Neural progenitor cell (in vitro differentiated cells): ENCODE results near the gene DVL1. TPM values are rescaled to one million over a fixed set of nuclear protein-coding genes. Genes with fewer than 3 reads are reported as not detected.

Experiments
- DNase-seq: peaks from one replicate; pipeline ENCODE4 v3.0.0-alpha.2; 2016; ENCODE audit warnings: low spot score
- H2AFZ ChIP-seq: fragments of 200-600 bp; sonication (generic); replicated peaks from 2 replicates; pipeline ENCODE4 v1.6.1; 2016; ENCODE audit warnings: antibody characterized with exemption
- H3F3A ChIP-seq: fragments of 200-600 bp; sonication (generic); 2 replicates; pipeline ENCODE4 v1.6.1; 2016; ENCODE audit warnings: antibody characterized with exemption, low read depth
- H3K27ac ChIP-seq: fragments of 200-600 bp; sonication (generic); 2 replicates; pipeline ENCODE4 v1.5.1; 2016; ENCODE audit warnings: mild to moderate bottlenecking
- H3K27me3 ChIP-seq: fragments of 200-600 bp; sonication (generic); 2 replicates; pipeline ENCODE4 v1.6.1; 2016; ENCODE audit warnings: mild to moderate bottlenecking, moderate library complexity
- H3K36me3 ChIP-seq: fragments of 200-600 bp; sonication (generic); 2 replicates; pipeline ENCODE4 v1.5.1; 2016
- H3K4me1 ChIP-seq: fragments of 200-600 bp; sonication (generic); 2 replicates; pipeline ENCODE4 v1.6.1; 2016; ENCODE audit warnings: mixed run types
- H3K4me2 ChIP-seq: fragments of 200-600 bp; sonication (generic); 2 replicates; pipeline ENCODE4 v1.6.1; 2016
- H3K4me3 ChIP-seq: fragments of 200-600 bp; sonication (generic); 2 replicates; pipeline ENCODE4 v1.5.1; 2016
- H3K79me2 ChIP-seq: fragments of 200-600 bp; sonication (generic); 2 replicates; pipeline ENCODE4 v1.6.1; 2016; ENCODE audit warnings: low read depth
- H3K9ac ChIP-seq: fragments of 200-600 bp; sonication (generic); 2 replicates; pipeline ENCODE4 v1.6.1; 2016
- H3K9me3 ChIP-seq: fragments of 200-600 bp; sonication (generic); 2 replicates; pipeline ENCODE4 v1.5.1; 2016; ENCODE audit warnings: low read depth
- H4K20me1 ChIP-seq: fragments of 200-600 bp; sonication (generic); 2 replicates; pipeline ENCODE4 v1.6.1; 2016; ENCODE audit warnings: low read depth
- H3K27ac Mint-ChIP-seq: 3 replicates; pipeline ENCODE4 v1.8.0; 2021; ENCODE audit warnings: mixed read lengths
- H3K27me3 Mint-ChIP-seq: 2 replicates; pipeline ENCODE4 v1.8.0; 2022; ENCODE audit warnings: low read depth, mild to moderate bottlenecking, inconsistent platforms, moderate library complexity, mixed read lengths; ENCODE audit not compliant: insufficient read depth
- H3K36me3 Mint-ChIP-seq: 3 replicates; pipeline ENCODE4 v1.8.0; 2021; ENCODE audit warnings: mixed read lengths
- H3K4me1 Mint-ChIP-seq: 3 replicates; pipeline ENCODE4 v1.8.0; 2021; ENCODE audit warnings: mixed read lengths
- H3K4me3 Mint-ChIP-seq: 3 replicates; pipeline ENCODE4 v1.8.0; 2021; ENCODE audit warnings: mild to moderate bottlenecking, moderate library complexity, mixed read lengths
- H3K9me3 Mint-ChIP-seq: 3 replicates; pipeline ENCODE4 v1.8.0; 2020; ENCODE audit warnings: mixed read lengths
- CTCF ChIP-seq: fragments of 200-600 bp; sonication (generic); IDR thresholded peaks from 2 replicates; pipeline ENCODE4 v1.5.1; 2017; ENCODE audit warnings: antibody characterized with exemption, mild to moderate bottlenecking
- EZH2 ChIP-seq: fragments of 200-600 bp; sonication (generic); IDR thresholded peaks from 2 replicates; pipeline ENCODE4 v1.6.1; 2017; ENCODE audit warnings: antibody characterized with exemption, mild to moderate bottlenecking, moderate library complexity
- EZH2phosphoT487 ChIP-seq: fragments of 200-600 bp; sonication (generic); IDR thresholded peaks from 2 replicates; pipeline ENCODE4 v1.6.1; 2017; ENCODE audit warnings: antibody characterized with exemption
- total RNA-seq: library from RNA; depleted of rRNA; stranded (reverse); fragments of >200 nt; gene quantifications from 2 replicates; pipeline ENCODE4 v1.2.3, GENCODE V29; 2015; ENCODE audit warnings: low replicate concordance

The DVL1 gene
- total RNA-seq, 1 donor from 2014 or later, result 14.5 TPM

DNA sequence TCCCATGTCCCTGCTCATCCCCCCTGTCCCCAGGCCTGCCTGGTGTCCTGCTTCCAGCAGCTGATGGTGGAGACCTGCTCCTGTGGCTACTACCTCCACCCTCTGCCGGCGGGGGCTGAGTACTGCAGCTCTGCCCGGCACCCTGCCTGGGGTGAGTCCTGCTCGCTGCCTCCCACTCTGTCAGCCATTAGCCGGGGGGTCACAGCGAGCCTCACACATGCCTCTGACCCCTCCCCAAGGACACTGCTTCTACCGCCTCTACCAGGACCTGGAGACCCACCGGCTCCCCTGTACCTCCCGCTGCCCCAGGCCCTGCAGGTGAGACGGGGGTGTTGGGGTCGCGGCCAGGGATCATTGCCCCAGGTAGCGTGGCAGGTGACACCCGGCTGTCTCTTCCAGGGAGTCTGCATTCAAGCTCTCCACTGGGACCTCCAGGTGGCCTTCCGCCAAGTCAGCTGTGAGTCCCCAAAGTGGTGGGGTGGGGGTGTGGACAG, 58.9 kb downstream of the DVL1 start:
- no peak overlapping the region for H3K27ac Mint-ChIP-seq
- no peaks in the 10 kb centered on the region for H3K9me3 Mint-ChIP-seq
- H3K27me3 Mint-ChIP-seq, result no peaks in the 10 kb centered on the region

DNA sequence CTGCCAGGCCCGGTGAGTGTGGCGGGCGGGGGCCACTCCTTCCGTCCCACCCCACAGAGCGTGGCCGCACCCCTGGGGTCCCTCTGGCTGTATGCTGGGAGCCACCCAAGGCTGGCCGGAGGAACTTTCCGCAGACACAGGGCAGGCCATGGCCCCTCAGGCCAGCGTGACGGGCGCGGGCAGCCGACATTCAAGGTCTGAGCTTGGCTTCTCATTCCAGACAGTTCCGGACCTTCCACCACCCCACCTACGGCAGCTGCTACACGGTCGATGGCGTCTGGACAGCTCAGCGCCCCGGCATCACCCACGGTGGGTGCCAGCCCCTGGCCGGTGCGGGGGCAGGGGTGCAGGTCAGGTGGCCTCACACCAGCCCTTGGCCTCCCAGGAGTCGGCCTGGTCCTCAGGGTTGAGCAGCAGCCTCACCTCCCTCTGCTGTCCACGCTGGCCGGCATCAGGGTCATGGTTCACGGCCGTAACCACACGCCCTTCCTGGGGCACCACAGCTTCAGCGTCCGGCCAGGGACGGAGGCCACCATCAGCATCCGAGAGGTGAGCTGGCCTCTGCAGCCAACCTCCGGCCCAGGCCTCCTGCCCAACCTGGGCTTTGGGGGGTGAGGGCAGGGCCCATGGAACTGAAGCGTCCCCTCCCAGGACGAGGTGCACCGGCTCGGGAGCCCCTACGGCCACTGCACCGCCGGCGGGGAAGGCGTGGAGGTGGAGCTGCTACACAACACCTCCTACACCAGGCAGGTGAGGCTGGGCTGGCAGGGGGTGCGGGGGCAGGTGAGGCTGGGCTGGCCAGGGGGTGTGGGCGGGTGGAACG, 61.7 kb downstream of the DVL1 start:
- no peak overlapping the region for H3K27ac Mint-ChIP-seq
- H4K20me1 ChIP-seq, result peaks cover 6% of the 10 kb centered on the region
- H3K27ac ChIP-seq, result no peak overlapping the region
- H3K27me3 ChIP-seq, result no peaks in the 10 kb centered on the region
- H3K9me3 Mint-ChIP-seq, result no peaks in the 10 kb centered on the region
- no peaks in the 10 kb centered on the region for H3K9me3 ChIP-seq
- no peaks in the 10 kb centered on the region for H3K4me1 ChIP-seq
- TF ChIP-seq CTCF (no peak), EZH2 (no peak), EZH2phosphoT487 (no peak)
- H3K4me2 ChIP-seq, result no peak overlapping the region
- no peak overlapping the region for H3K4me3 ChIP-seq
- H3K4me3 Mint-ChIP-seq, result no peak overlapping the region
- H3K79me2 ChIP-seq, result no peaks in the 10 kb centered on the region
- no peaks in the 10 kb centered on the region for H3K36me3 ChIP-seq
- no peak for DNase-seq
- no peak overlapping the region for H2AFZ ChIP-seq
- no peaks in the 10 kb centered on the region for H3K36me3 Mint-ChIP-seq
- H3K4me1 Mint-ChIP-seq, result peaks cover 9% of the 10 kb centered on the region
- no peak overlapping the region for H3K9ac ChIP-seq
- peaks cover 10% of the 10 kb centered on the region for H3F3A ChIP-seq
- H3K27me3 Mint-ChIP-seq, result peaks cover 3% of the 10 kb centered on the region

More for the DNA sequence above, 58.9 kb downstream of the DVL1 start:
- Histone ChIP-seq H3K9me3 (no peaks in the 10 kb centered on the region), H3K36me3 (no peaks in the 10 kb centered on the region), H3K4me3 (no peak overlapping the region), H4K20me1 (peaks cover 7% of the 10 kb centered on the region), H2AFZ (no peak overlapping the region), H3K4me2 (no peak overlapping the region), H3F3A (peaks cover under 1% of the 10 kb centered on the region), H3K79me2 (no peaks in the 10 kb centered on the region), H3K4me1 (no peaks in the 10 kb centered on the region), H3K27me3 (no peaks in the 10 kb centered on the region), H3K27ac (no peak overlapping the region), H3K9ac (no peak overlapping the region)
- no peak for TF ChIP-seq EZH2
- TF ChIP-seq CTCF, result peak; percentile 59
- no peak for TF ChIP-seq EZH2phosphoT487
- Mint-ChIP-seq H3K4me1 (no peaks in the 10 kb centered on the region), H3K36me3 (no peaks in the 10 kb centered on the region), H3K4me3 (no peak overlapping the region)
- DNase-seq, result peak; percentile 75

DNA sequence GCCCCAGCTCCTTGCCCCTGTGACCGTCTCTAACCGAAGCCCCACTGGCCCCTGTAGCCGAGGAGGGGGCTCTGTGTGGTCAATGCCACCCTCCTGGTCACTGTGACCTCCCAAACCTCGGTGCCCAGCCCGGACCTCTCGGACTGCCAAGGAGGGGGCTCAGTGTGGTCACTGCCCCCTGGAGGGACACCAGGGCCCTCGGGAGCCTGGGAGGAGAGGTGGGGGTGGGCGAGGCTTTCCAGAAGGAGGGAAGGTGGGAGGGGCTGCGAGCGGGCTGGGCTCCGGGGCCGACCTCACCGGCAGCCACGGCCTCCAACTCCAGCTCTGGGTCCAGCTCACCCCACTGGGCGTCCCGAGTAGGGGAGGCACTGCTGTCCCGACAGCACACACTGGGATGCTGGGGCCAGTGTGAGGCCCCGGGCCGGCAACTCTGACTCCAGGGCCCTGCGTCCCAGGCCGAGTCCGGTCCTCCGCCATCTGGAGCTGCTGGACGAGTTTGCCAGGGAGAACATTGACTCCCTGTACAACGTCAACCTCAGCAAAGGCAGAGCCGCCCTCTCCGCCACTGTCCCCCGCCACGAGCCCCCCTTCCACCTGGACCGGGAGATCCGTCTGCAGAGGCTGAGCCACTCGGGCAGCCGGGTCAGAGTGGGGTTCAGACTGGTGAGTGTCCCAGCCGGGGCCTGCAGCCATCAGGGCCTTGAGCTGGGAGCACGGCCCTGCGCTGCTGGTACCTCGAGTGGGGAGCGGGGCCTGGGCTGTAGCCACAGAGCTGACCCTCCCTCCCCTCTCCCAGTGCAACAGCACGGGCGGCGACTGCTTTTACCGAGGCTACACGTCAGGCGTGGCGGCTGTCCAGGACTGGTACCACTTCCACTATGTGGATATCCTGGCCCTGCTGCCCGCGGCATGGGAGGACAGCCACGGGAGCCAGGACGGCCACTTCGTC, 62.6 kb downstream of the DVL1 start:
- DNase-seq, result no peak

More for the DNA sequence above, 62.6 kb downstream of the DVL1 start:
- H3K4me2 ChIP-seq, result no peak overlapping the region
- Mint-ChIP-seq H3K9me3 (no peaks in the 10 kb centered on the region), H3K27me3 (peaks cover 5% of the 10 kb centered on the region), H3K4me3 (no peak overlapping the region), H3K36me3 (no peaks in the 10 kb centered on the region), H3K27ac (no peak overlapping the region), H3K4me1 (peaks cover 11% of the 10 kb centered on the region)
- no peaks in the 10 kb centered on the region for H3K27me3 ChIP-seq
- no peaks in the 10 kb centered on the region for H3K9me3 ChIP-seq
- H3K79me2 ChIP-seq, result no peaks in the 10 kb centered on the region
- TF ChIP-seq EZH2 (no peak), EZH2phosphoT487 (no peak), CTCF (no peak)
- no peak overlapping the region for H3K27ac ChIP-seq
- H3K4me3 ChIP-seq, result no peak overlapping the region
- no peaks in the 10 kb centered on the region for H4K20me1 ChIP-seq
- H3K36me3 ChIP-seq, result no peaks in the 10 kb centered on the region
- H2AFZ ChIP-seq, result no peak overlapping the region
- H3F3A ChIP-seq, result peaks cover 10% of the 10 kb centered on the region
- no peak overlapping the region for H3K9ac ChIP-seq
- H3K4me1 ChIP-seq, result no peaks in the 10 kb centered on the region
